ENCODE data around the gene ADCY3.

GRCh38 chr2:24844023-24844685 lies 75.9 kb downstream of the ADCY3 start:
- TF ChIP-seq, protein P1, sequence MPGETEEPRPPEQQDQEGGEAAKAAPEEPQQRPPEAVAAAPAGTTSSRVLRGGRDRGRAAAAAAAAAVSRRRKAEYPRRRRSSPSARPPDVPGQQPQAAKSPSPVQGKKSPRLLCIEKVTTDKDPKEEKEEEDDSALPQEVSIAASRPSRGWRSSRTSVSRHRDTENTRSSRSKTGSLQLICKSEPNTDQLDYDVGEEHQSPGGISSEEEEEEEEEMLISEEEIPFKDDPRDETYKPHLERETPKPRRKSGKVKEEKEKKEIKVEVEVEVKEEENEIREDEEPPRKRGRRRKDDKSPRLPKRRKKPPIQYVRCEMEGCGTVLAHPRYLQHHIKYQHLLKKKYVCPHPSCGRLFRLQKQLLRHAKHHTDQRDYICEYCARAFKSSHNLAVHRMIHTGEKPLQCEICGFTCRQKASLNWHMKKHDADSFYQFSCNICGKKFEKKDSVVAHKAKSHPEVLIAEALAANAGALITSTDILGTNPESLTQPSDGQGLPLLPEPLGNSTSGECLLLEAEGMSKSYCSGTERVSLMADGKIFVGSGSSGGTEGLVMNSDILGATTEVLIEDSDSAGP (CRISPR knock-in tag; IDR thresholded peaks at IDR 0.05): no peak
- TF ChIP-seq RBFOX2 (IDR thresholded peaks at IDR 0.05; ENCODE audit: low read depth, low read length): no peak
- no peak for TF ChIP-seq NFYB (IDR thresholded peaks at IDR 0.05; ENCODE audit: extremely low read depth, insufficient read length)
